Measurements from ENCODE around the gene ZNF497. TPM values are rescaled to one million over a fixed set of nuclear protein-coding genes. Genes with fewer than 3 reads are reported as not detected.

ZNF497 gene
- total and polyA plus RNA-seq, 12 donors = 0.20 to 8.1 (median 1.6) TPM

GRCh38 chr19:58398087-58398486 lies 35.5 kb upstream of the ZNF497 start:
- Histone ChIP-seq H3K4me3 (no peak overlapping the region), H3K27me3 (peaks cover 4% of the 10 kb centered on the region), H3K9me3 (replicated peaks in 1 of 3) (no peaks in the 10 kb centered on the region), H3K4me1 (replicated peaks in 1 of 2) (peaks cover 11 to 19% of the 10 kb centered on the region in 2 donors), H3K36me3 (replicated peaks in 1 of 2) (peaks cover 0 to 19% of the 10 kb centered on the region in 2 donors), H3K27ac (no peak overlapping the region)
- 78 to 83% (median 79%) methylated on average over 2 to 4 of the region's 4 CpGs for WGBS, 4 donors
- TF ChIP-seq POLR2A (IDR thresholded peaks at IDR 0.05) = no peak
- TF ChIP-seq CTCF (IDR thresholded peaks at IDR 0.05) = no peak
- no peak for DNase-seq
- intact Hi-C loops (cut with DNase I) = no loop called here

GRCh38 chr19:58397533-58398037 lies 35.0 kb upstream of the ZNF497 start:
- intact Hi-C loops (cut with DNase I) = no loop called here
- H3K36me3 ChIP-seq (replicated peaks in 1 of 2) = peaks cover 0 to 24% of the 10 kb centered on the region in 2 donors
- peaks cover 4% of the 10 kb centered on the region for H3K27me3 ChIP-seq
- TF ChIP-seq CTCF (IDR thresholded peaks at IDR 0.05) = no peak
- TF ChIP-seq POLR2A (IDR thresholded peaks at IDR 0.05) = no peak
- WGBS, 4 donors = 50 to 86% (median 75%) methylated on average over 1 to 7 of the region's 7 CpGs
- DNase-seq = peak in 1 of 7 donors; percentile 11
- no peak overlapping the region for H3K4me3 ChIP-seq
- H3K9me3 ChIP-seq (replicated peaks in 1 of 3) = no peaks in the 10 kb centered on the region
- peaks cover 11 to 19% of the 10 kb centered on the region in 2 donors for H3K4me1 ChIP-seq (replicated peaks in 1 of 2)
- no peak overlapping the region for H3K27ac ChIP-seq

- Histone ChIP-seq H3K27ac (no peak overlapping the region), H3K4me3 (no peak overlapping the region), H3K36me3 (replicated peaks in 1 of 2) (peaks cover 0 to 29% of the 10 kb centered on the region in 2 donors), H3K9me3 (replicated peaks in 1 of 3) (no peaks in the 10 kb centered on the region), H3K27me3 (peaks cover 4% of the 10 kb centered on the region), H3K4me1 (replicated peaks in 1 of 2) (peaks cover 9 to 15% of the 10 kb centered on the region in 2 donors)
- WGBS, 4 donors = 24 to 61% (median 44%) methylated on average over 1 to 58 of the region's 58 CpGs
- no peak for DNase-seq
- intact Hi-C loops (cut with DNase I) = no loop called here
- no peak for TF ChIP-seq POLR2A (IDR thresholded peaks at IDR 0.05)
- TF ChIP-seq CTCF (IDR thresholded peaks at IDR 0.05) = no peak
These were observed 34.4 kb upstream of the ZNF497 start for GRCh38 chr19:58396691-58397532.

- Histone ChIP-seq H3K9me3 (replicated peaks in 1 of 3) (no peaks in the 10 kb centered on the region), H3K4me1 (replicated peaks in 1 of 2) (peaks cover 6 to 12% of the 10 kb centered on the region in 2 donors), H3K36me3 (replicated peaks in 1 of 2) (peaks cover 0 to 37% of the 10 kb centered on the region in 2 donors), H3K4me3 (no peak overlapping the region), H3K27me3 (peaks cover 4% of the 10 kb centered on the region), H3K27ac (no peak overlapping the region)
- intact Hi-C loops (cut with DNase I) = no loop called here
- WGBS, 4 donors = 2 to 15% (median 7%) methylated on average over 8 to 75 of the region's 75 CpGs
- peak in 1 of 7 donors; percentile 46 for DNase-seq
- no peak for TF ChIP-seq POLR2A (IDR thresholded peaks at IDR 0.05)
These were observed 33.6 kb upstream of the ZNF497 start for GRCh38 chr19:58395979-58396627.

All from adrenal gland (tissue), 12 donors.